Epithelial cell of proximal tubule (primary cell): ENCODE data around the gene FOXO6. TPM values are rescaled to one million over a fixed set of nuclear protein-coding genes. Genes with fewer than 3 reads are reported as not detected.

Experiments
- DNase-seq: peaks from one replicate; pipeline ENCODE4 v3.0.0-alpha.2; 2011; ENCODE audit warnings: low read depth
- H3K4me3 ChIP-seq: 2 replicates; pipeline ENCODE4 v1.5.1; 2011; ENCODE audit warnings: low read depth, mild to moderate bottlenecking, low read length
- total RNA-seq: library from RNA; depleted of rRNA; stranded (reverse); fragments of >200 nt; gene quantifications from 2 replicates; pipeline ENCODE4 v1.2.3, GENCODE V29; 2015
- TF ChIP-seq, protein P1 (sequence below): conservative IDR thresholded peaks from 2 replicates; pipeline ENCODE4 v1.5.1; 2012; ENCODE audit warnings: low read depth, mild to moderate bottlenecking, low read length

FOXO6 gene
- total RNA-seq, 1 donor from 2014 or later: 0.52 TPM

DNA sequence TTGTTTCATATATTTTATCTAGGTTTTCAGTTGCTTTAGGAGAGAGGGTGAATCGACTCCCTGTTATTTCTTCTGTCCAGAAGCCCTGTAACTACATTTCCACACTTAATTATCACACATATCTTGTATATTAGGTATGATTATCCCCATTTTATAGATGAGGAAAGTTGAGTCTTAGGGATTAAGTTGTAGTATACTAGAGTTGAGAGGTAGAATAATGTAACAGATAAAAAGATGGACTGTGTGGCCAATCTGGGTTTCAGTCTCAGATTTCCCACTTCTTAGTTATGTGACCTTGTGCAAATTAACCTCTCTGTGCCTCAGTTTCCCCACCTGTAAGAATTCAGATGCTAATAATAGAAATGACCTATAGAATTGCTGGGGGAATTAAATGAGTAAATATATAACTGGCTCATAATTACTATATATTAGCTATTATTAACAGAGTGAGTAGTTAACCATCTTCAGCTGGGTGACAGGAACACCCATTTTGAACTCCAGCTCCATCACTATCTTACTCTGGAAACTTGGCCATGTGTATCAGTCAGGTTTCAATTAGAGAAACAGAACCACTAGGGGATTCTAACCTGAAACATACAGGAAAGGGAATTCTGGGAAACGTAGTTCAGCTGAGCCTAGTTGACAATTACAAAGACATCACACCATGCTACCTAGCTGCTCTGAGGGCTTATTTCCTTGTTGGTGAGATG lies 20.4 kb upstream of the FOXO6 start:
- TF ChIP-seq, protein P1, sequence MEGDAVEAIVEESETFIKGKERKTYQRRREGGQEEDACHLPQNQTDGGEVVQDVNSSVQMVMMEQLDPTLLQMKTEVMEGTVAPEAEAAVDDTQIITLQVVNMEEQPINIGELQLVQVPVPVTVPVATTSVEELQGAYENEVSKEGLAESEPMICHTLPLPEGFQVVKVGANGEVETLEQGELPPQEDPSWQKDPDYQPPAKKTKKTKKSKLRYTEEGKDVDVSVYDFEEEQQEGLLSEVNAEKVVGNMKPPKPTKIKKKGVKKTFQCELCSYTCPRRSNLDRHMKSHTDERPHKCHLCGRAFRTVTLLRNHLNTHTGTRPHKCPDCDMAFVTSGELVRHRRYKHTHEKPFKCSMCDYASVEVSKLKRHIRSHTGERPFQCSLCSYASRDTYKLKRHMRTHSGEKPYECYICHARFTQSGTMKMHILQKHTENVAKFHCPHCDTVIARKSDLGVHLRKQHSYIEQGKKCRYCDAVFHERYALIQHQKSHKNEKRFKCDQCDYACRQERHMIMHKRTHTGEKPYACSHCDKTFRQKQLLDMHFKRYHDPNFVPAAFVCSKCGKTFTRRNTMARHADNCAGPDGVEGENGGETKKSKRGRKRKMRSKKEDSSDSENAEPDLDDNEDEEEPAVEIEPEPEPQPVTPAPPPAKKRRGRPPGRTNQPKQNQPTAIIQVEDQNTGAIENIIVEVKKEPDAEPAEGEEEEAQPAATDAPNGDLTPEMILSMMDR: no peak
- no peak for DNase-seq
- no peak overlapping the region for H3K4me3 ChIP-seq

DNA sequence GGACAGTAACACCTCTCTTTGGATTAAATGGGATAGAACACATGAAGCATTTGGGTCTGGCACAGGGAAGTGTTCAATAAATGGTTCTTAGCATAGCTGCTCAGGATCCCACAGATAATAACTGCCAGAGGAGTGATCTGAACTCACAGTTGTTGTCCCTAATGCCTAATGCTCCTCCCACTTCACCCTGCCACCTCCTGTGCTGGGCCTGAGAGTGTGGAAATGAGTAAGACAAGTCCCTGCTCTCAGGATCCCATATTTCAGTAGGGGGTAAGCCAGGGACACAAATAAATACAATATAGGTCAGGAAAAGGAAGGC lies 19.9 kb upstream of the FOXO6 start:
- no peak overlapping the region for H3K4me3 ChIP-seq
- no peak for DNase-seq
- TF ChIP-seq, protein P1: no peak

DNA sequence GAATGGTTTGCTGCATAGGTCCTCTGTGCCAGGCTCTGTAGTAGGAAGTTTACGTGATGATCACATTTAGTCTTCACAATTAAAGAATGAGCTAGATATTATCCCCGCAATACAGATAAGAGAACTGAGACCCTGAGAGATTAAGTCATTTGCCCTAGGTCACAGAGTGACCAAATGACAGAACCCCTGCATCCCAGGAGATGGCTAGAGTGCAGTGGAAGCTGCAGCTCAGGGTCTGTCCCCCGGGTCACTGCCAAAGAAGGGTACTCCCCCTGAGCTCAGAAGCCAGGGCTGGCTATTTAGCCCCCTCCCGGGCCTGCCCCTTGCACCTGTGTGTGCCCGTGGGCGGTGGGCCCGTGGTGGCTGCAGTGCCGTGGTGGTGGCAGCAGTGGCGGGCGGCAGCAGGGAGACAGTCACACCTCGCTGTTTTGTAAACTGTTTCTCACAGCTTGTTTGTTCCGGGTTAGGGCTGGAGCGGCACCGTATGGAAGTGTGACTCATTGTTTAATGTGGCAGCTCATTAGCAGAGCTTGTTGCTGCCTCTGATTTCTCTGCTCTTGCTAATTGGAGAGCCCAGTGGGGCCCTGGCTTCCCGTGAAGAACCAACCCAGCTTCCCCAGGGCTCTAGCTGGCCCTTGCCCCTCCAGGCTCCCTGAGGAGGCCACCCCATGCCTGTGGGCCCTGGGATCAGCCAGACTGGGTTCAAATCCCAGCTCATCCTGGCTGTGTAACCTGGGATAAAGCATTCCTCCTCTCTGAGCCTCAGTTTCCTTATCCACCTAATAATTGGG lies 19.3 kb upstream of the FOXO6 start:
- no peak for DNase-seq
- no peak overlapping the region for H3K4me3 ChIP-seq
- TF ChIP-seq, protein P1: no peak

DNA sequence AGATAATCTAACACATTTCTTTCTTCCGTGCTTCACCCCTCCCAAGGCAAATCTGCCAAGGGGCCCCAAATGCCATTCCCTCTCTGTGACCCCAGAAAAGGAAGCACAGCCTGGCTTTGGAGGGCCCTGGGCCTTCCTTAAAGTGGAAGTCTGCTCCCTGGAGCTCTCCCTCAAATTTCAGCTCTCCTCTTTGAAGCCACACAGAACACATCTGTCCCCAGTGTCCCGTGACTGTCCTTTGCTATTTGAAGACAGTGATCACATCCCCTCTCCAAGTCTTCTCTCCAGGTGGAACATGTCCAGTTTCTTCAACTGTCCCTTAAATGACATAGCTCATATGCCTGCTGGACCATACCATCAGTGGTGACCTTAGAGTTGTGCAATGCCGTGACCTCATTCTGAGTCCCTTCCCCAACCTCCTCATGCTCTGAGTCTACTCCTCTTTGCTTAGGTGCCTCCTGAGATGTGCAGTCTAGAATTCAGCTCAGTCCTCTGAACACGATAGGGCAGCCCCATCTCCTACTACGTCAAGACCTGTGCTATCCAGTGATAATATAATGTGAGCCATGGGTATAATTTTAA lies 18.4 kb upstream of the FOXO6 start:
- no peak for DNase-seq
- no peak overlapping the region for H3K4me3 ChIP-seq
- TF ChIP-seq, protein P1: no peak

DNA sequence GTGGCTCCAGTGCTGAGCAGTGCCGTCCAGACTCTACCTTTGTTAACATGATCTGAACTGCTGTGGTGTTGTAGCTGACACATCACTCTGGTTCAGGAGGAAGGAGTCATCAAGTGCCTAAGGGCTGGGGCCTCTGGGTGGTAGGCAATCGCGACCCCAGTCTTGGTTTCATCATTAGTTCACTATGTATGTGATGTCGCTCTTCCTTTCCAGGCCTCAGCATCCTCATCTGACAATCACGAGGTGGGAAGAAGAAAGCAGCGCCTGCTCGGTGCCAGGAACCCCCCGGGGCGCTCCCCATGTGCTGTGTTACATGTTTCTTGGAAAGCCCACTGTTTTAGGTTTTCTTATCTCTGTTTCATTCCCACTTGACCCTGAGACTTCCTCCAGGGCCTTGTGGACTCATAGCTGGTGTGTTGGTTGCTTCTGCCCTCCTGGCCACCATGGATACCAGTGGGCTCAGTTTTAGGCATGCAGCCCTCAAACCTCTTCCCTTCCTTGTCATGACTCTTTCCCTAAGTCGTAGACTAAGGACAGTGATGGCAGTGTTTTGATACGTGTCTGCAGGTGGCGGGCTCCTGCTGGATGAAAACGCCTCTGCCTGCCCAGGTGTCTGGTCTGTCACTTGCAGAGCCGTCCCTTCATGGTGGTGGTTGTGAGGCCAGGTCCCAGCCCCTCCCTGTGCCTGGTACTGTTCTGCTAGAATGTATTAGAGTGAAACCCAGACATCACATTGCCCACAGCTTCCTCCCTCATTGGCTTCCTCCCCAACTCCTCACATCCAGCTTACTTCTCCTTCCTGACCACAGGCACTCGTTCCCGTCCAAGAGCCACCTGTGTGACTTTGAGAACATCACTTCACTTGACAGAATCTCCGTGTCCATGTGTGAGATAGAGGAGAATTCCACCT lies 17.2 kb upstream of the FOXO6 start:
- H3K4me3 ChIP-seq: no peak overlapping the region
- no peak for DNase-seq

DNA sequence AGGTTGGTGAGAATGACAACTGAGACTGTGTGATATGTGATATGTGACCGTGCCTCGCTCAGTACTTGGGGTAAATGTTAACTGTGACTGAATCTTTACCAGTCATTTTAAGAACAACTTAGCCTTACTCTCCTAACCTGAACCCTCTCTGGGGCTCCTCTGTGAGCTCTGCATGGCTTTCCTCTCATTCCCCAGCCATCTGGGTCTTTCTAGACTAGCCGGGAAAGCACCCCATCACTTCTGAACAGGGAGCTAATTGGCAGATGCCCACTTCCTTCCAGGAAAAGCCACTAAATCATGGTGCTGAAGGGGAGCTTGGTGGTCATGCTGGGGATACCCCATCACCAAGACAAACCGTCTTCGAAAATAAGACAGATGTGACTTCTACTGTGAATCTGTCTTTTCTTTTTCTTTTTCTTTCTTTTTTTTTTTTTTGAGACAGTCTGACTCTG lies 16.5 kb upstream of the FOXO6 start:
- H3K4me3 ChIP-seq: no peak overlapping the region
- no peak for DNase-seq
- TF ChIP-seq, protein P1: no peak

More for the DNA sequence above, 17.2 kb upstream of the FOXO6 start:
- TF ChIP-seq, protein P1: no peak
